ENCODE results near the gene CFAP45.

The CFAP45 gene

GRCh38 chr1:159936273-159936904 is 36.4 kb upstream of the CFAP45 start:
- DNase-seq (ENCODE audit: low read depth in 2 of 2): peak; percentile 74 to 83

GRCh38 chr1:159935719-159936272 is 35.8 kb upstream of the CFAP45 start:
- DNase-seq (ENCODE audit: low read depth in 2 of 2): no peak

- no peak for DNase-seq (ENCODE audit: low read depth in 2 of 2)
Observed at GRCh38 chr1:159935305-159935704, 35.3 kb upstream of the CFAP45 start.

- DNase-seq (ENCODE audit: low read depth in 2 of 2): no peak
Observed at GRCh38 chr1:159934136-159935039, 34.4 kb upstream of the CFAP45 start.

- no peak for DNase-seq (ENCODE audit: low read depth in 2 of 2)
Observed at GRCh38 chr1:159933347-159933746, 33.4 kb upstream of the CFAP45 start.

GRCh38 chr1:159932296-159933285 is 32.6 kb upstream of the CFAP45 start:
- no peak for DNase-seq (ENCODE audit: low read depth in 2 of 2)

- DNase-seq (ENCODE audit: low read depth in 2 of 2): no peak
Observed at GRCh38 chr1:159931795-159932173, 31.8 kb upstream of the CFAP45 start.

- DNase-seq (ENCODE audit: low read depth in 2 of 2): no peak
Observed at GRCh38 chr1:159931101-159931794, 31.3 kb upstream of the CFAP45 start.

- no peak for DNase-seq (ENCODE audit: low read depth in 2 of 2)
Observed at GRCh38 chr1:159930634-159931033, 30.7 kb upstream of the CFAP45 start.

- no peak for DNase-seq (ENCODE audit: low read depth in 2 of 2)
Observed at GRCh38 chr1:159930216-159930615, 30.3 kb upstream of the CFAP45 start.

- no peak for DNase-seq (ENCODE audit: low read depth in 2 of 2)
Observed at GRCh38 chr1:159929155-159930051, 29.4 kb upstream of the CFAP45 start.

GRCh38 chr1:159928491-159929050 is 28.6 kb upstream of the CFAP45 start:
- no peak for DNase-seq (ENCODE audit: low read depth in 2 of 2)

- DNase-seq (ENCODE audit: low read depth in 2 of 2): no peak
Observed at GRCh38 chr1:159927849-159928431, 28.0 kb upstream of the CFAP45 start.

- DNase-seq (ENCODE audit: low read depth in 2 of 2): no peak
Observed at GRCh38 chr1:159927211-159927848, 27.4 kb upstream of the CFAP45 start.

GRCh38 chr1:159925719-159926078 is 25.7 kb upstream of the CFAP45 start:
- DNase-seq (ENCODE audit: low read depth in 2 of 2): no peak

- peak; percentile 75 to 81 for DNase-seq (ENCODE audit: low read depth in 2 of 2)
Observed at GRCh38 chr1:159924791-159925718, 25.1 kb upstream of the CFAP45 start, which contains the start of gene TAGLN2. Gene TAGLN2 (minus strand): TSS chr1:159925507. CDS start chr1:159920509, 4,998 bp downstream.

GRCh38 chr1:159924025-159924790 is 24.2 kb upstream of the CFAP45 start:
- DNase-seq (ENCODE audit: low read depth in 2 of 2): peak in 1 of 2 donors; percentile 40
